HFF-Myc (cell line): Measurements from ENCODE around the gene ADGRG3.
"Not testable (repeated sequence)": the region's sequence is repeated elsewhere in the genome, so short reads cannot be mapped to it uniquely, and the experiment has no call there.

ENCODE experiments used
- DNase-seq: peaks from one replicate; pipeline ENCODE4 v3.0.0-alpha.2; 2011; ENCODE audit warnings: low read depth; ENCODE audit errors: extremely low read depth
- H3K4me3 ChIP-seq: replicated peaks from 2 replicates; pipeline ENCODE4 v1.5.1; 2011; ENCODE audit warnings: low read depth, mild to moderate bottlenecking, control low read depth, low read length
- CTCF ChIP-seq: IDR thresholded peaks from 2 replicates; pipeline ENCODE4 v1.5.1; 2012; ENCODE audit warnings: mild to moderate bottlenecking, low read depth, low read length, control low read depth; ENCODE audit errors: missing control alignments

ADGRG3 gene

GRCh38 chr16:57729182-57729484 lies 61.0 kb downstream of the ADGRG3 start:
- H3K4me3 ChIP-seq: no peak overlapping the region
- TF ChIP-seq CTCF: no peak
- DNase-seq: no peak

- not testable (repeated sequence) for DNase-seq, H3K4me3 ChIP-seq
Observed at GRCh38 chr16:57729852-57730251, 61.7 kb downstream of the ADGRG3 start.

- H3K4me3 ChIP-seq: no peak overlapping the region
- no peak for TF ChIP-seq CTCF
- DNase-seq: no peak
Observed at GRCh38 chr16:57730771-57731730, 62.9 kb downstream of the ADGRG3 start.

GRCh38 chr16:57732037-57732436 lies 63.9 kb downstream of the ADGRG3 start:
- DNase-seq: no peak
- no peak for TF ChIP-seq CTCF
- no peak overlapping the region for H3K4me3 ChIP-seq

- no peak overlapping the region for H3K4me3 ChIP-seq
- DNase-seq: no peak
- no peak for TF ChIP-seq CTCF
Observed at GRCh38 chr16:57732714-57733113, 64.6 kb downstream of the ADGRG3 start.

- no peak for DNase-seq
- no peak for TF ChIP-seq CTCF
- H3K4me3 ChIP-seq: peak overlapping the region; percentile 71
Observed at GRCh38 chr16:57734308-57734924, 66.3 kb downstream of the ADGRG3 start.

GRCh38 chr16:57734925-57735754 lies 67.0 kb downstream of the ADGRG3 start:
- DNase-seq: peak; percentile 100
- TF ChIP-seq CTCF: no peak
- peak overlapping the region; percentile 71 for H3K4me3 ChIP-seq
